DOHH2 (cell line): ENCODE measurements around the gene SAMD4A.

Source experiments
- H3F3A ChIP-seq: fragments of 200-600 bp; sonication (generic), shearing (Covaris generic); 2 replicates; pipeline ENCODE4 v1.6.0; 2016; ENCODE audit warnings: antibody characterized with exemption, mild to moderate bottlenecking; ENCODE audit not compliant: control insufficient read depth, insufficient read depth
- H3K27ac ChIP-seq: fragments of 200-600 bp; sonication (generic); 2 replicates; pipeline ENCODE4 v1.5.1; 2014; ENCODE audit warnings: low read depth, mild to moderate bottlenecking, low read length, moderate library complexity
- H3K27me3 ChIP-seq: fragments of 200-600 bp; sonication (generic); 2 replicates; pipeline ENCODE4 v1.6.1; 2014; ENCODE audit warnings: mild to moderate bottlenecking, low read length, mixed read lengths; ENCODE audit not compliant: control insufficient read depth
- H3K36me3 ChIP-seq: fragments of 200-600 bp; sonication (generic); 2 replicates; pipeline ENCODE4 v1.6.1; 2014; ENCODE audit warnings: mild to moderate bottlenecking, low read length, moderate library complexity, mixed read lengths; ENCODE audit not compliant: control insufficient read depth
- H3K4me1 ChIP-seq: fragments of 200-600 bp; sonication (generic); 2 replicates; pipeline ENCODE4 v1.6.1; 2014; ENCODE audit warnings: mild to moderate bottlenecking, low read length, mixed read lengths; ENCODE audit not compliant: control insufficient read depth
- H3K4me2 ChIP-seq: fragments of 200-600 bp; sonication (generic); 2 replicates; pipeline ENCODE4 v1.6.0; 2014; ENCODE audit warnings: mild to moderate bottlenecking, low read length, moderate library complexity
- H3K4me3 ChIP-seq: fragments of 200-600 bp; sonication (generic); 2 replicates; pipeline ENCODE4 v1.5.1; 2014; ENCODE audit warnings: mild to moderate bottlenecking, low read length, mixed read lengths
- H3K79me2 ChIP-seq: fragments of 200-600 bp; sonication (generic); 2 replicates; pipeline ENCODE4 v1.6.1; 2014; ENCODE audit warnings: mild to moderate bottlenecking, low read length, mixed read lengths; ENCODE audit not compliant: control insufficient read depth
- H3K9me2 ChIP-seq: fragments of 200-600 bp; sonication (generic); replicated peaks from 2 replicates; pipeline ENCODE4 v1.6.1; 2014; ENCODE audit warnings: mild to moderate bottlenecking, low read length, mixed read lengths; ENCODE audit not compliant: control insufficient read depth
- H3K9me3 ChIP-seq: fragments of 200-600 bp; sonication (generic); 2 replicates; pipeline ENCODE4 v1.6.1; 2014; ENCODE audit warnings: antibody characterized with exemption, low read length, mixed read lengths; ENCODE audit not compliant: control insufficient read depth, insufficient read depth
- H4K20me1 ChIP-seq: fragments of 200-600 bp; sonication (generic); 2 replicates; pipeline ENCODE4 v1.6.0; 2014; ENCODE audit warnings: low read depth, mild to moderate bottlenecking, antibody characterized with exemption, low read length, moderate library complexity; ENCODE audit not compliant: control insufficient read depth, insufficient read depth
- CTCF ChIP-seq: fragments of 200-600 bp; sonication (generic); IDR thresholded peaks from one replicate; pipeline ENCODE4 v1.5.1; 2014; ENCODE audit warnings: antibody characterized with exemption, mild to moderate bottlenecking, low read depth, low read length; ENCODE audit not compliant: poor library complexity, severe bottlenecking
- EZH2phosphoT487 ChIP-seq: fragments of 200-600 bp; sonication (generic); IDR thresholded peaks from 2 replicates; pipeline ENCODE4 v1.6.1; 2017; ENCODE audit warnings: borderline replicate concordance, mild to moderate bottlenecking, antibody characterized with exemption, low read length, moderate library complexity, mixed read lengths

Gene SAMD4A

GRCh38 chr14:54629183-54629582 lies 62.3 kb downstream of the SAMD4A start:
- Histone ChIP-seq H3K4me2 (no peak overlapping the region), H3K27ac (no peak overlapping the region), H3K79me2 (no peaks in the 10 kb centered on the region), H4K20me1 (no peaks in the 10 kb centered on the region), H3K27me3 (peaks cover 12% of the 10 kb centered on the region), H3K36me3 (no peaks in the 10 kb centered on the region), H3F3A (no peaks in the 10 kb centered on the region), H3K4me3 (no peak overlapping the region), H3K9me2 (no peaks in the 10 kb centered on the region), H3K4me1 (peaks cover 15% of the 10 kb centered on the region), H3K9me3 (no peaks in the 10 kb centered on the region)
- no peak for TF ChIP-seq EZH2phosphoT487
- TF ChIP-seq CTCF: no peak

DNA sequence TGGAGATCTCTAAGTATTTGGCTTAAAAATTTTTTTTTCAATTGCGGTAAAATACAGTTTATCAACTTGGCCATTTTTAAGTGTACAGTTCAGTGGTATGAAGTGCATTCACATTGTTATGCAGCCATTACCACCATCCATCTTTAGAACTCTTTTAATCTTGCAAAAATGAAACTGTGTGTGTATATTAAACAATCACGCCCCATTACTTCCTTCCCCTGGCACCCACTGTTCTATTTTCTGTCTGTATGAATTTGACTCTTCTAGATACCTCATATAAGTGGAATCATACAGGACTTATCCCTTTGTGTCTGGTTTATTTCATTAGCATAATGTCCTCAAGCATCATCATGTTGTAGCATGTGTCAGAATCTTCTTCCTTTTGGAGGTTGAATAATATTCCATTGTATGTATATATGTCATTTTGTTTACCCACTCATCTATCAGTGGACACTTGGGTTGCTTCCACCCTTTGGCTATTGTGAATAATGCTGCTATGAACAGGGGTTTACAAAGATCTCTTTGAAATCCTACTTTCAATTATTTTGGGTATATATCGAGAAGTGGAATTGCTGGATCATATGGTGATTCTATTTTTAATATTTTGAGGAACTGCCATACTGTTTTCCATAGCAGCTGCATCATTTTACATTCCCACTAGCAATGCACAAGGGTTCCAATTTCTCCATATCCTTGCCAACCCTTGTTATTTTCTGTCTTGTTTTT lies 62.9 kb downstream of the SAMD4A start:
- Histone ChIP-seq H3K4me3 (no peak overlapping the region), H3K27ac (no peak overlapping the region), H3F3A (no peaks in the 10 kb centered on the region), H4K20me1 (no peaks in the 10 kb centered on the region), H3K9me3 (no peaks in the 10 kb centered on the region), H3K9me2 (no peaks in the 10 kb centered on the region), H3K36me3 (no peaks in the 10 kb centered on the region), H3K4me2 (no peak overlapping the region), H3K4me1 (peaks cover 15% of the 10 kb centered on the region), H3K79me2 (no peaks in the 10 kb centered on the region), H3K27me3 (peaks cover 12% of the 10 kb centered on the region)
- TF ChIP-seq CTCF (no peak), EZH2phosphoT487 (no peak)

GRCh38 chr14:54631016-54631415 lies 64.1 kb downstream of the SAMD4A start:
- no peak overlapping the region for H3K4me2 ChIP-seq
- H3K27me3 ChIP-seq: peaks cover 9% of the 10 kb centered on the region; the same call in 1 of the 2 replicates
- TF ChIP-seq EZH2phosphoT487 (no peak), CTCF (no peak)
- H3K79me2 ChIP-seq: no peaks in the 10 kb centered on the region
- no peak overlapping the region for H3K4me3 ChIP-seq
- no peaks in the 10 kb centered on the region for H3F3A ChIP-seq
- no peaks in the 10 kb centered on the region for H4K20me1 ChIP-seq
- H3K9me3 ChIP-seq: no peaks in the 10 kb centered on the region
- H3K36me3 ChIP-seq: no peaks in the 10 kb centered on the region
- H3K4me1 ChIP-seq: peaks cover 15% of the 10 kb centered on the region
- no peak overlapping the region for H3K27ac ChIP-seq
- H3K9me2 ChIP-seq: no peaks in the 10 kb centered on the region

DNA sequence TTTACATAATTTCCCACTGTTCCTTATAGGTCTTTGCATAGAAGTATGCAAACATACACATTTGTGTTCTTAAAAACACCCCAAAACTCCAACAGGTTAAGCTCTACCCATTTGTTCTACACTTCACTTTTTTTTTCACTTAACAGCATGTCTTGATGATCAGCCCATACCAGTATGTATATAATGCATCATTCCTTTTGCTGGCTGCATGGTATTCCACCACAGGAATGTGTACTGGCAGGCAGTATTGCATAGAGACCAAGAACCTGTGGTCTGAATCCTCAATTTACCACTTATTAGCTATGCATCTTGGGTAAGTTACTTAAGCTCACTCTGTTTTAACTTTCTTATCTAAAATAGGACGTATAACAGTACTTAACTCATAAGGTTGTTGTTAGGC lies 65.5 kb downstream of the SAMD4A start:
- no peaks in the 10 kb centered on the region for H3K9me3 ChIP-seq
- 0 out of 2 replicates have a peak, but pooled peaks cover under 1% of the 10 kb centered on the region for H3K27me3 ChIP-seq
- no peak overlapping the region for H3K4me2 ChIP-seq
- TF ChIP-seq CTCF (no peak), EZH2phosphoT487 (no peak)
- no peak overlapping the region for H3K27ac ChIP-seq
- H3K36me3 ChIP-seq: no peaks in the 10 kb centered on the region
- no peaks in the 10 kb centered on the region for H4K20me1 ChIP-seq
- H3F3A ChIP-seq: no peaks in the 10 kb centered on the region
- no peaks in the 10 kb centered on the region for H3K79me2 ChIP-seq
- H3K9me2 ChIP-seq: no peaks in the 10 kb centered on the region
- H3K4me1 ChIP-seq: peaks cover 11% of the 10 kb centered on the region
- no peak overlapping the region for H3K4me3 ChIP-seq
